K562 (cell line): ENCODE measurements around the gene CYP2R1. TPM values are rescaled to one million over a fixed set of nuclear protein-coding genes. Genes with fewer than 3 reads are reported as not detected.

ENCODE experiments used
- C11orf30 ChIP-seq: fragments of 450-650 bp; IDR thresholded peaks from 2 replicates; pipeline ENCODE4 v1.6.1; 2016; ENCODE audit warnings: low read depth, mild to moderate bottlenecking
- EP300 ChIP-seq: IDR thresholded peaks from 2 replicates; pipeline ENCODE4 v1.6.1; 2012; ENCODE audit warnings: low read length, improper control_type of control experiment
- GABPB1 ChIP-seq: sonication (generic); formaldehyde crosslinking; IDR thresholded peaks from 2 replicates; pipeline ENCODE4 v1.8.0; 2022; ENCODE audit warnings: mild to moderate bottlenecking, missing genetic modification reagents
- NCOR1 ChIP-seq: fragments of 450-650 bp; IDR thresholded peaks from 2 replicates; pipeline ENCODE4 v1.6.1; 2016; ENCODE audit warnings: mild to moderate bottlenecking, moderate library complexity
- NFYB ChIP-seq: IDR thresholded peaks from 2 replicates; pipeline ENCODE4 v1.6.1; 2011; ENCODE audit warnings: mild to moderate bottlenecking, moderate library complexity; ENCODE audit not compliant: insufficient read length; ENCODE audit errors: extremely low read depth
- NR3C1 ChIP-seq: sonication (generic); formaldehyde crosslinking; IDR thresholded peaks from 2 replicates; pipeline ENCODE4 v1.8.1; 2022; ENCODE audit warnings: missing genetic modification reagents
- PCBP1 ChIP-seq: fragments of 200-400 bp; formaldehyde crosslinking; IDR thresholded peaks from 2 replicates; pipeline ENCODE4 v1.6.1; 2018; ENCODE audit warnings: mild to moderate bottlenecking, low read depth, low read length; ENCODE audit not compliant: poor library complexity, severe bottlenecking
- PHF21A ChIP-seq: fragments of 450-650 bp; IDR thresholded peaks from 2 replicates; pipeline ENCODE4 v1.6.1; 2017; ENCODE audit warnings: low read depth, borderline replicate concordance
- RFX7 ChIP-seq: fragments of 250-450 bp; sonication (Bioruptor Pico); IDR thresholded peaks from 2 replicates; pipeline ENCODE4 v1.5.1; 2021; ENCODE audit warnings: mild to moderate bottlenecking
- ZBED1 ChIP-seq: IDR thresholded peaks from 2 replicates; pipeline ENCODE4 v1.6.1; 2014
- ZEB2 ChIP-seq: fragments of 450-650 bp; IDR thresholded peaks from 2 replicates; pipeline ENCODE4 v1.6.1; 2016
- ZFP36 ChIP-seq: fragments of 150-350 bp; IDR thresholded peaks from 2 replicates; pipeline ENCODE4 v1.6.1; 2018; ENCODE audit warnings: low read length, low read depth; ENCODE audit not compliant: partially characterized antibody
- ZNF282 ChIP-seq: sonication (generic); formaldehyde crosslinking; IDR thresholded peaks from 2 replicates; pipeline ENCODE4 v1.8.1; 2023; ENCODE audit warnings: missing genetic modification reagents
- polyA plus RNA-seq, 8 experiments: library from polyadenylated mRNA; depleted of rRNA in 4 of 8; stranded (reverse) in 5 of 8; unstranded in 3 of 8; fragments of >200 nt; fragmentation: Nextera tagmentation in 2 of 8; fragmentation: Illumina TruSeq in 1 of 8; extraction: Ambion mirVana in 2 of 8; extraction: Trizol in 1 of 8; gene quantifications; 2 replicates each; pipeline versions ENCODE4 v1.2.1 to v1.2.3, GENCODE V29; 2011 to 2014; ENCODE audit warnings: inconsistent platforms in 1 of 8, missing spikeins in 1 of 8
- total RNA-seq, 7 experiments: library from RNA; depleted of rRNA in 6 of 7; stranded (reverse); fragments of >200 nt in 6 of 7; fragmentation: Illumina TruSeq in 2 of 7; extraction: Trizol in 2 of 7; gene quantifications; 2 replicates each; pipeline versions ENCODE4 v1.2.1 to v1.2.3, GENCODE V29; 2011 to 2021; ENCODE audit warnings: low replicate concordance in 1 of 7
- TF ChIP-seq, protein P1 (sequence below), 2 experiments: fragments of 250-450 bp in 1 of 2; fragments of 450-650 bp in 1 of 2; sonication (Bioruptor Pico) in 1 of 2; IDR thresholded peaks; 2 replicates each; pipeline versions ENCODE4 v1.6.1 to v1.8.0; 2016 to 2021; ENCODE audit warnings: mild to moderate bottlenecking in 2 of 2, moderate library complexity in 2 of 2, missing compliant biosample characterization in 1 of 2, missing genetic modification characterization in 1 of 2
- TF ChIP-seq, protein P2 (sequence below), 3 experiments: fragments of 200-800 bp in 1 of 3; sonication (Bioruptor generic) in 1 of 3; sonication (generic) in 1 of 3; formaldehyde crosslinking in 1 of 3; IDR thresholded peaks; 2 replicates each; pipeline versions ENCODE4 v1.6.1 to v1.8.0; 2016 to 2022; ENCODE audit warnings: mild to moderate bottlenecking in 2 of 3, missing compliant biosample characterization in 2 of 3, missing genetic modification characterization in 2 of 3, missing genetic modification reagents in 1 of 3
- TF ChIP-seq, protein P3 (sequence below): sonication (generic); formaldehyde crosslinking; IDR thresholded peaks from 2 replicates; pipeline ENCODE4 v1.9.0; 2022; ENCODE audit warnings: mild to moderate bottlenecking, missing genetic modification reagents
- TF ChIP-seq, protein P4 (sequence below): fragments of 250-450 bp; sonication (Bioruptor Pico); IDR thresholded peaks from 2 replicates; pipeline ENCODE4 v1.4.0; 2020; ENCODE audit warnings: mild to moderate bottlenecking, moderate library complexity, borderline replicate concordance
- TF ChIP-seq, protein P5 (sequence below): fragments of 450-650 bp; IDR thresholded peaks from 2 replicates; pipeline ENCODE4 v1.6.1; 2014; ENCODE audit warnings: low read depth, mild to moderate bottlenecking, moderate library complexity, borderline replicate concordance
- TF ChIP-seq, protein P6 (sequence below): sonication (generic); formaldehyde crosslinking; IDR thresholded peaks from 2 replicates; pipeline ENCODE4 v1.8.1; 2023; ENCODE audit warnings: mild to moderate bottlenecking, missing genetic modification reagents

Gene CYP2R1
- total and polyA plus RNA-seq, 9 of the 15 experiments (the other 6 are each of a cell fraction or from before 2014, with no cell fraction given), result 19.4 to 40.5 (median 29.4) TPM

DNA sequence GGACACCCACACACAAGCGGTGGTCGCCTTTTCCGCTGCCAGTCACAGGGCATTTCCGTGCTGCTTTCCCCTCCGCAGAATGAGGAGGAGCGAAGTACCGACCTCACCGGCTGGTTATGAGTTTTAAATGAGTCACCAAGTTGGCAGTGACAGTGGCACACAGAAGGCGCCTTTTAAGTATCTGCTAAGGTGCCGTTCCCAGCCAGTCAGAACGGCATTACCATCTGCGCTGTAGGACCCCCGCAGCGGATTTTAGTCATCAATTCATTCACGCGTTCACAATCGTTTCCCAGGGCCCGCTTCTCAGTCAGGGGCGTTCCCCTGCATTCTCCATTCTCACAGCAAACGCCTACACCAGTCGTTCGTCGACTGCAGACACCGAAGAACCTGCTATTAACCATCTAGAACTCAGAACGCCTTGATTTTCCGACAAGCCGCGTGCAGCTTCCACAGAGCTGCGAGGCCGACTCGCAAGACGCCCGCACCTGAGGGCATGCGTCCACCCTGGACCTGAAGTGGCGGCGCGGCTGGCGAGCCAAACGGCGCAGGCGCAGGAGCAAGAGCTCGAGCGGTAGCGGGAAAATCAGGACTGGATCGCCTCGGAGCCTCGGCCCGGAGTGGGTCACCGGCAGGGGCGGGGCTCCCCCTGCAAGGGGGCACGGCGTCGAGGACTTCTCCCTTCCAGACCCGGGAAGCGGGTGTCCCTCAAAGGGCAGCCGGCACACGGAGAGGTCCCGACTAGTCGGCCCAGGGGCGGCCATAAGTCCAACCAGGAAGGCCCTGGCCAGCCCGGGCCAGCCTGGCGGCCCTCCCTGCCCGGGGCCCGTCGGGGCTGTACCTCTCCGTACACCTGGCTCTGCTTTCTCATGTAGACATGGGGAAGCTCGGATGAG, 642 bp downstream of the CYP2R1 start (continued):
- TF ChIP-seq PCBP1 (peak; percentile 68), NCOR1 (no peak), ZNF282 (CRISPR knock-in tag) (peak; percentile 11; the same call in 1 of the 2 replicates), GABPB1 (CRISPR knock-in tag) (peak; percentile 74), ZBED1 (no peak), C11orf30 (no peak), NR3C1 (peak; percentile 91), ZFP36 (peak; percentile 11), ZEB2 (no peak), RFX7 (no peak), PHF21A (0 out of 2 replicates have a peak, but pooled peaks have one; percentile 9), EP300 (no peak), NFYB (no peak)
- TF ChIP-seq, protein P1, sequence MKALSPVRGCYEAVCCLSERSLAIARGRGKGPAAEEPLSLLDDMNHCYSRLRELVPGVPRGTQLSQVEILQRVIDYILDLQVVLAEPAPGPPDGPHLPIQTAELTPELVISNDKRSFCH (CRISPR knock-in tag; IDR thresholded peaks at IDR 0.05), result no peak
- TF ChIP-seq, protein P1 (tag; IDR thresholded peaks at IDR 0.05), result no peak
- TF ChIP-seq, protein P2, sequence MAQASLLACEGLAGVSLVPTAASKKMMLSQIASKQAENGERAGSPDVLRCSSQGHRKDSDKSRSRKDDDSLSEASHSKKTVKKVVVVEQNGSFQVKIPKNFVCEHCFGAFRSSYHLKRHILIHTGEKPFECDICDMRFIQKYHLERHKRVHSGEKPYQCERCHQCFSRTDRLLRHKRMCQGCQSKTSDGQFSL (CRISPR knock-in tag; IDR thresholded peaks at IDR 0.05), result peak; percentile 55; the same call in 1 of the 2 replicates
- TF ChIP-seq, protein P2 (tag; IDR thresholded peaks at IDR 0.05), result no peak
- TF ChIP-seq, protein P3, sequence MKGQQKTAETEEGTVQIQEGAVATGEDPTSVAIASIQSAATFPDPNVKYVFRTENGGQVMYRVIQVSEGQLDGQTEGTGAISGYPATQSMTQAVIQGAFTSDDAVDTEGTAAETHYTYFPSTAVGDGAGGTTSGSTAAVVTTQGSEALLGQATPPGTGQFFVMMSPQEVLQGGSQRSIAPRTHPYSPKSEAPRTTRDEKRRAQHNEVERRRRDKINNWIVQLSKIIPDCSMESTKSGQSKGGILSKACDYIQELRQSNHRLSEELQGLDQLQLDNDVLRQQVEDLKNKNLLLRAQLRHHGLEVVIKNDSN, result no peak; the same call in 1 of the 2 replicates
- TF ChIP-seq, protein P4, sequence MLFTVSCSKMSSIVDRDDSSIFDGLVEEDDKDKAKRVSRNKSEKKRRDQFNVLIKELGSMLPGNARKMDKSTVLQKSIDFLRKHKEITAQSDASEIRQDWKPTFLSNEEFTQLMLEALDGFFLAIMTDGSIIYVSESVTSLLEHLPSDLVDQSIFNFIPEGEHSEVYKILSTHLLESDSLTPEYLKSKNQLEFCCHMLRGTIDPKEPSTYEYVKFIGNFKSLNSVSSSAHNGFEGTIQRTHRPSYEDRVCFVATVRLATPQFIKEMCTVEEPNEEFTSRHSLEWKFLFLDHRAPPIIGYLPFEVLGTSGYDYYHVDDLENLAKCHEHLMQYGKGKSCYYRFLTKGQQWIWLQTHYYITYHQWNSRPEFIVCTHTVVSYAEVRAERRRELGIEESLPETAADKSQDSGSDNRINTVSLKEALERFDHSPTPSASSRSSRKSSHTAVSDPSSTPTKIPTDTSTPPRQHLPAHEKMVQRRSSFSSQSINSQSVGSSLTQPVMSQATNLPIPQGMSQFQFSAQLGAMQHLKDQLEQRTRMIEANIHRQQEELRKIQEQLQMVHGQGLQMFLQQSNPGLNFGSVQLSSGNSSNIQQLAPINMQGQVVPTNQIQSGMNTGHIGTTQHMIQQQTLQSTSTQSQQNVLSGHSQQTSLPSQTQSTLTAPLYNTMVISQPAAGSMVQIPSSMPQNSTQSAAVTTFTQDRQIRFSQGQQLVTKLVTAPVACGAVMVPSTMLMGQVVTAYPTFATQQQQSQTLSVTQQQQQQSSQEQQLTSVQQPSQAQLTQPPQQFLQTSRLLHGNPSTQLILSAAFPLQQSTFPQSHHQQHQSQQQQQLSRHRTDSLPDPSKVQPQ (CRISPR knock-in tag), result no peak
- TF ChIP-seq, protein P5, sequence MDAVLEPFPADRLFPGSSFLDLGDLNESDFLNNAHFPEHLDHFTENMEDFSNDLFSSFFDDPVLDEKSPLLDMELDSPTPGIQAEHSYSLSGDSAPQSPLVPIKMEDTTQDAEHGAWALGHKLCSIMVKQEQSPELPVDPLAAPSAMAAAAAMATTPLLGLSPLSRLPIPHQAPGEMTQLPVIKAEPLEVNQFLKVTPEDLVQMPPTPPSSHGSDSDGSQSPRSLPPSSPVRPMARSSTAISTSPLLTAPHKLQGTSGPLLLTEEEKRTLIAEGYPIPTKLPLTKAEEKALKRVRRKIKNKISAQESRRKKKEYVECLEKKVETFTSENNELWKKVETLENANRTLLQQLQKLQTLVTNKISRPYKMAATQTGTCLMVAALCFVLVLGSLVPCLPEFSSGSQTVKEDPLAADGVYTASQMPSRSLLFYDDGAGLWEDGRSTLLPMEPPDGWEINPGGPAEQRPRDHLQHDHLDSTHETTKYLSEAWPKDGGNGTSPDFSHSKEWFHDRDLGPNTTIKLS, result no peak; the same call in 1 of the 2 replicates
- TF ChIP-seq, protein P6, sequence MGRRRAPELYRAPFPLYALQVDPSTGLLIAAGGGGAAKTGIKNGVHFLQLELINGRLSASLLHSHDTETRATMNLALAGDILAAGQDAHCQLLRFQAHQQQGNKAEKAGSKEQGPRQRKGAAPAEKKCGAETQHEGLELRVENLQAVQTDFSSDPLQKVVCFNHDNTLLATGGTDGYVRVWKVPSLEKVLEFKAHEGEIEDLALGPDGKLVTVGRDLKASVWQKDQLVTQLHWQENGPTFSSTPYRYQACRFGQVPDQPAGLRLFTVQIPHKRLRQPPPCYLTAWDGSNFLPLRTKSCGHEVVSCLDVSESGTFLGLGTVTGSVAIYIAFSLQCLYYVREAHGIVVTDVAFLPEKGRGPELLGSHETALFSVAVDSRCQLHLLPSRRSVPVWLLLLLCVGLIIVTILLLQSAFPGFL (CRISPR knock-in tag), result peak; percentile 73; the same call in 1 of the 2 replicates
